ENCODE results near the gene FASTK.

DNA sequence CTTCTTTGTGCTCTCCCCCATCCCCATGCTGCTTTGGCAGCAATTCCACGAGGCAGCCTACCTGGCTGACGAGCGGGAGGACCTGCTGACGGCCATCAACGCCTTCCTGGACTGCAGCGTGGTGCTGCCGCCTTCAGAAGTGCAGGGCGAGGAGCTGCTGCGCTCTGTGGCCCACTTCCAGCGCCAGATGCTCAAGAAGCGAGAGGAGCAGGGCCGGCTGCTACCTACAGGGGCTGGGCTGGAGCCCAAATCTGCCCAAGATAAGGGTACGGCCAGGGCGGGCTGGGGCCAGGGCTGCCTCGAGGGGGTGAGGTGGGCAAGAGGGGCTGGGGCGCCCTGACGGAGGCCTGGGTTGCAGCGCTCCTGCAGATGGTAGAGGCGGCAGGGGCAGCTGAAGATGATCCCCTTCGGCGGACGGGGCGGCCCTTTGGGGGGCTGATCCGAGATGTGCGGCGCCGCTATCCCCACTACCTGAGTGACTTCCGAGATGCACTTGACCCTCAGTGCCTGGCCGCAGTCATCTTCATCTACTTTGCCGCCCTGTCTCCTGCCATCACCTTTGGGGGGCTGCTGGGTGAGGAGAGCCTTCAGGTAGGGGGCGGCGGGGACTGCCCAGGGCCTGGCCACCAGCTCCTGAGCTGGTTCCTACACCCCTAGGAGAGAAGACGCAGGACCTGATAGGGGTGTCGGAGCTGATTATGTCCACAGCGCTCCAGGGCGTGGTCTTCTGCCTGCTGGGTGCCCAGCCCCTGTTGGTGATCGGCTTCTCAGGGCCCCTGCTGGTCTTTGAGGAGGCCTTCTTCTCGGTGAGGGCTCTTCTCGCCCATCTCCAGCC lies 9.4 kb downstream of the FASTK start:
- TF ChIP-seq, protein P1, sequence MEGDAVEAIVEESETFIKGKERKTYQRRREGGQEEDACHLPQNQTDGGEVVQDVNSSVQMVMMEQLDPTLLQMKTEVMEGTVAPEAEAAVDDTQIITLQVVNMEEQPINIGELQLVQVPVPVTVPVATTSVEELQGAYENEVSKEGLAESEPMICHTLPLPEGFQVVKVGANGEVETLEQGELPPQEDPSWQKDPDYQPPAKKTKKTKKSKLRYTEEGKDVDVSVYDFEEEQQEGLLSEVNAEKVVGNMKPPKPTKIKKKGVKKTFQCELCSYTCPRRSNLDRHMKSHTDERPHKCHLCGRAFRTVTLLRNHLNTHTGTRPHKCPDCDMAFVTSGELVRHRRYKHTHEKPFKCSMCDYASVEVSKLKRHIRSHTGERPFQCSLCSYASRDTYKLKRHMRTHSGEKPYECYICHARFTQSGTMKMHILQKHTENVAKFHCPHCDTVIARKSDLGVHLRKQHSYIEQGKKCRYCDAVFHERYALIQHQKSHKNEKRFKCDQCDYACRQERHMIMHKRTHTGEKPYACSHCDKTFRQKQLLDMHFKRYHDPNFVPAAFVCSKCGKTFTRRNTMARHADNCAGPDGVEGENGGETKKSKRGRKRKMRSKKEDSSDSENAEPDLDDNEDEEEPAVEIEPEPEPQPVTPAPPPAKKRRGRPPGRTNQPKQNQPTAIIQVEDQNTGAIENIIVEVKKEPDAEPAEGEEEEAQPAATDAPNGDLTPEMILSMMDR (IDR thresholded peaks at IDR 0.05 in 2 of 3, conservative IDR thresholded peaks at IDR 0.05 in 1 of 3; ENCODE audit: borderline replicate concordance in 1 of 3, insufficient read depth in 1 of 3, low read depth in 2 of 3, low read length in 2 of 3) = no peak
- TF ChIP-seq EGR1 (IDR thresholded peaks at IDR 0.05; ENCODE audit: low read depth) = no peak
- TF ChIP-seq POLR2AphosphoS5 (IDR thresholded peaks at IDR 0.05; ENCODE audit: low read depth, low read length) = no peak
- TF ChIP-seq POLR2A (IDR thresholded peaks at IDR 0.05; ENCODE audit: borderline replicate concordance, extremely low read depth, insufficient read depth, insufficient read length) = no peak
- no peak for TF ChIP-seq ZFX (IDR thresholded peaks at IDR 0.05)
- TF ChIP-seq EZH2 (IDR thresholded peaks at IDR 0.05) = no peak
- TF ChIP-seq EZH2phosphoT487 (IDR thresholded peaks at IDR 0.05; ENCODE audit: borderline replicate concordance) = no peak
- TF ChIP-seq YY1 (IDR thresholded peaks at IDR 0.05; ENCODE audit: extremely low read depth, insufficient replicate concordance, low read depth, low read length) = no peak
- TF ChIP-seq, protein P2, sequence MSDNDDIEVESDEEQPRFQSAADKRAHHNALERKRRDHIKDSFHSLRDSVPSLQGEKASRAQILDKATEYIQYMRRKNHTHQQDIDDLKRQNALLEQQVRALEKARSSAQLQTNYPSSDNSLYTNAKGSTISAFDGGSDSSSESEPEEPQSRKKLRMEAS (IDR thresholded peaks at IDR 0.05) = no peak
- TF ChIP-seq CBX3 (IDR thresholded peaks at IDR 0.05; ENCODE audit: low read depth) = no peak
- TF ChIP-seq, protein P3, sequence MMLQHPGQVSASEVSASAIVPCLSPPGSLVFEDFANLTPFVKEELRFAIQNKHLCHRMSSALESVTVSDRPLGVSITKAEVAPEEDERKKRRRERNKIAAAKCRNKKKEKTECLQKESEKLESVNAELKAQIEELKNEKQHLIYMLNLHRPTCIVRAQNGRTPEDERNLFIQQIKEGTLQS (IDR thresholded peaks at IDR 0.05) = no peak
- no peak for TF ChIP-seq FOSL1 (IDR thresholded peaks at IDR 0.05; ENCODE audit: low read depth)
- TF ChIP-seq, protein P4, sequence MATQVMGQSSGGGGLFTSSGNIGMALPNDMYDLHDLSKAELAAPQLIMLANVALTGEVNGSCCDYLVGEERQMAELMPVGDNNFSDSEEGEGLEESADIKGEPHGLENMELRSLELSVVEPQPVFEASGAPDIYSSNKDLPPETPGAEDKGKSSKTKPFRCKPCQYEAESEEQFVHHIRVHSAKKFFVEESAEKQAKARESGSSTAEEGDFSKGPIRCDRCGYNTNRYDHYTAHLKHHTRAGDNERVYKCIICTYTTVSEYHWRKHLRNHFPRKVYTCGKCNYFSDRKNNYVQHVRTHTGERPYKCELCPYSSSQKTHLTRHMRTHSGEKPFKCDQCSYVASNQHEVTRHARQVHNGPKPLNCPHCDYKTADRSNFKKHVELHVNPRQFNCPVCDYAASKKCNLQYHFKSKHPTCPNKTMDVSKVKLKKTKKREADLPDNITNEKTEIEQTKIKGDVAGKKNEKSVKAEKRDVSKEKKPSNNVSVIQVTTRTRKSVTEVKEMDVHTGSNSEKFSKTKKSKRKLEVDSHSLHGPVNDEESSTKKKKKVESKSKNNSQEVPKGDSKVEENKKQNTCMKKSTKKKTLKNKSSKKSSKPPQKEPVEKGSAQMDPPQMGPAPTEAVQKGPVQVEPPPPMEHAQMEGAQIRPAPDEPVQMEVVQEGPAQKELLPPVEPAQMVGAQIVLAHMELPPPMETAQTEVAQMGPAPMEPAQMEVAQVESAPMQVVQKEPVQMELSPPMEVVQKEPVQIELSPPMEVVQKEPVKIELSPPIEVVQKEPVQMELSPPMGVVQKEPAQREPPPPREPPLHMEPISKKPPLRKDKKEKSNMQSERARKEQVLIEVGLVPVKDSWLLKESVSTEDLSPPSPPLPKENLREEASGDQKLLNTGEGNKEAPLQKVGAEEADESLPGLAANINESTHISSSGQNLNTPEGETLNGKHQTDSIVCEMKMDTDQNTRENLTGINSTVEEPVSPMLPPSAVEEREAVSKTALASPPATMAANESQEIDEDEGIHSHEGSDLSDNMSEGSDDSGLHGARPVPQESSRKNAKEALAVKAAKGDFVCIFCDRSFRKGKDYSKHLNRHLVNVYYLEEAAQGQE (IDR thresholded peaks at IDR 0.05; ENCODE audit: low read depth) = no peak

Data from HCT116 (cell line).